Tibial artery (tissue), 4 donors: ENCODE results near the gene YIF1A.

Experiments used
- DNase-seq, 2 donors: peaks; one replicate each; pipeline ENCODE4 v3.0.0-alpha.2; 2019
- H3K27ac ChIP-seq, 2 donors: fragments of 200-600 bp; sonication (generic) in 1 of 2; 1 replicate in 1 of 2; 2 replicates in 1 of 2; pipeline ENCODE4 v1.5.1; 2018 to 2019; ENCODE audit warnings: mild to moderate bottlenecking in 1 of 2
- H3K27me3 ChIP-seq, 2 donors: fragments of 200-600 bp; sonication (generic) in 1 of 2; one replicate each; pipeline versions ENCODE4 v1.5.1 to v1.6.0; 2016 to 2019
- H3K36me3 ChIP-seq, 3 donors: fragments of 200-600 bp; sonication (generic) in 2 of 3; one replicate each; pipeline ENCODE4 v1.5.1; 2016 to 2019; ENCODE audit warnings: mild to moderate bottlenecking in 2 of 3
- H3K4me1 ChIP-seq, 4 donors: fragments of 200-600 bp; sonication (generic) in 2 of 4; 1 replicate in 3 of 4; 2 replicates in 1 of 4; pipeline ENCODE4 v1.5.1; 2016 to 2019
- H3K4me3 ChIP-seq, 2 donors: fragments of 200-600 bp; sonication (generic) in 1 of 2; 1 replicate in 1 of 2; 2 replicates in 1 of 2; pipeline ENCODE4 v1.5.1; 2018 to 2019; ENCODE audit warnings: mild to moderate bottlenecking in 2 of 2
- H3K9me3 ChIP-seq, 3 donors: fragments of 200-600 bp; sonication (generic) in 1 of 3; one replicate each; pipeline ENCODE4 v1.5.1; 2016 to 2019
- intact Hi-C: fragments of 100-400 bp; cut with DNase I; formaldehyde crosslinking; loops from one replicate; pipeline ENCODE4 v1.15.0; 2023; ENCODE audit warnings: low total_unique reads
- TF ChIP-seq, protein P1 (sequence below), 2 experiments: fragments of 200-600 bp in 1 of 2; fragments of 450-650 bp in 1 of 2; IDR thresholded peaks; one replicate each; pipeline ENCODE4 v1.5.1; 2017 to 2019; ENCODE audit warnings: antibody characterized with exemption in 2 of 2, mild to moderate bottlenecking in 1 of 2, moderate library complexity in 1 of 2

The YIF1A gene

DNA sequence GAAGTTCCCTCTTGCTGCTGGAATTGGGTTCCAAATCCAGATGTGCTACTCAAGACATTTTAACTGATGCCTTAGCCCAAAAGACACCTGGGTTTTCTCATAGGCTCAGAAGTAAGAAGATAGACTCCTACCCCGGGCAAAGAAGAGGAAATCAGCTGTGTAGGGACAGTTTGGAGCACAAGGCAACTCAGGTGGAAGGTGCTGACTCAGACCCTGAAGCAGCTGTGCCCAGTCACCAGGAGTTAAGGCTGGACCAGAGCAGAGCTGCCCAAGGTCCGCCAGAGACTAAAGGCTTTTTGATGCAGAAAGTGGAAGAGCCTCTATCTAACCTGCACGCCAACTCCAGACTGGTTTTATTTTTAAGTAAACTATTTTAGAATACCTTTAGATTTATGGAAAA is 41.1 kb downstream of the YIF1A start:
- TF ChIP-seq, protein P1, sequence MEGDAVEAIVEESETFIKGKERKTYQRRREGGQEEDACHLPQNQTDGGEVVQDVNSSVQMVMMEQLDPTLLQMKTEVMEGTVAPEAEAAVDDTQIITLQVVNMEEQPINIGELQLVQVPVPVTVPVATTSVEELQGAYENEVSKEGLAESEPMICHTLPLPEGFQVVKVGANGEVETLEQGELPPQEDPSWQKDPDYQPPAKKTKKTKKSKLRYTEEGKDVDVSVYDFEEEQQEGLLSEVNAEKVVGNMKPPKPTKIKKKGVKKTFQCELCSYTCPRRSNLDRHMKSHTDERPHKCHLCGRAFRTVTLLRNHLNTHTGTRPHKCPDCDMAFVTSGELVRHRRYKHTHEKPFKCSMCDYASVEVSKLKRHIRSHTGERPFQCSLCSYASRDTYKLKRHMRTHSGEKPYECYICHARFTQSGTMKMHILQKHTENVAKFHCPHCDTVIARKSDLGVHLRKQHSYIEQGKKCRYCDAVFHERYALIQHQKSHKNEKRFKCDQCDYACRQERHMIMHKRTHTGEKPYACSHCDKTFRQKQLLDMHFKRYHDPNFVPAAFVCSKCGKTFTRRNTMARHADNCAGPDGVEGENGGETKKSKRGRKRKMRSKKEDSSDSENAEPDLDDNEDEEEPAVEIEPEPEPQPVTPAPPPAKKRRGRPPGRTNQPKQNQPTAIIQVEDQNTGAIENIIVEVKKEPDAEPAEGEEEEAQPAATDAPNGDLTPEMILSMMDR (IDR thresholded peaks at IDR 0.05): no peak
- no peak overlapping the region for H3K4me3 ChIP-seq
- H3K27me3 ChIP-seq: no peaks in the 10 kb centered on the region
- intact Hi-C loops: no loop called here
- DNase-seq: no peak
- H3K4me1 ChIP-seq: no peaks in the 10 kb centered on the region
- H3K27ac ChIP-seq: no peak overlapping the region
- H3K36me3 ChIP-seq: peaks cover 0 to 69% (median 18%) of the 10 kb centered on the region in 3 donors
- H3K9me3 ChIP-seq: no peaks in the 10 kb centered on the region

DNA sequence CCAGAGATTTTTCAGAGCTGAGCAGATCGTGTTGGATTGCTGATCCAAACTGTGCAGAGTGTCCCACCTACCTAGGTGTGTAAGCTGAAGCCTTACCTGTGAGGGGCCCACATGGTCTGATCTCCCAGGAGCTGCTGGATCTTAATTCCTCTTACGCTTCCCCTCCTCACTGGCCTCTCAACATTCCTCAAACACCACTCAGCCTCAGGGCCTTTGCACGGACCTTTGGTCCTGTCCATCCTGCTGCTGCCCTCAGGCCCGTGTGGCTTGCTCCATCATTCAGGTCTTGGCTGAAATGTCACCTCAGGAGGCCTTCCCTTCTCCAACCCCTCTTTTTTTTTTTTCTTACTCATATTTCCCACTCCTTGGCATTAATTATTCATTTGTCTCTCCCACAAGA is 41.6 kb downstream of the YIF1A start:
- TF ChIP-seq, protein P1 (IDR thresholded peaks at IDR 0.05): no peak
- no peak overlapping the region for H3K27ac ChIP-seq
- peaks cover 2 to 75% (median 24%) of the 10 kb centered on the region in 3 donors for H3K36me3 ChIP-seq
- no peaks in the 10 kb centered on the region for H3K9me3 ChIP-seq
- H3K4me3 ChIP-seq: no peak overlapping the region
- no peak for DNase-seq
- no peaks in the 10 kb centered on the region for H3K4me1 ChIP-seq
- H3K27me3 ChIP-seq: no peaks in the 10 kb centered on the region
- intact Hi-C loops: no loop called here

DNA sequence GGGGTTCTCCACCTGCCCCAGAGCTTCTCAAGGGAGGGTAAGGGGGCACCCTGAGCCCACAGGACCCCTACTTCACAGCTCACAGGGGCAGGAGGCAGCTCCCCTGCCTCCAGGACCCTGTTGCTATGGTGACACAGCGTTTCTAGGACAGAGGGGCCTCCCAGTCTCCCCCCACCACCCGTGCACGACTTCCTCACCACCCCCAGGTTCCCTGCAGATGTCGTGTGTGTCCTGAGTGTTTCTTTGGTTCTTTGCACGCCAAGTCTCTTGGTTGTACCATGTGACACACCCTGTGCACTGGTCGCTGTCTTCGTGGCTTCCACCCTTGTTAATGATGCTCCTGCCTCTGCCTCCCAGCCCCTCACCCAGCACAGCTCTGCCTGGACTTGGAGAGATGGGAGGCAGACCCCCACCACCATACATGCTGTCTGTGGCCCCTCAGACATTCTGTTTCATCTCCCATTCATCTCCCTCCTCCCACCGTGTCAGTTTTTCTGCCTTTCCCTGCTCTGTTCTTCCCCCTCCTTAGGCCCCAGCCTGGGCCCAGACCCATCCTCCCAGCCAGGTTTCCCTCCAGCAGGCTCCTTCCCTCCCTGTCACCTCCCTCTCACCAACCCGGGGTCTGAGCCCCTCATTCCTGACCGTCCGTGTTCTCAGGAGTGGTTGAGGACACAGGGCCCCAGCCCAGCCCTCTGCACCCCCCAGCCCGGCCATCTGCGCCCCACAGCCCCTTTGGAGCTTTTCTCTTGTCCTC is 45.0 kb downstream of the YIF1A start:
- H3K27me3 ChIP-seq: no peaks in the 10 kb centered on the region
- peaks cover 22 to 93% (median 56%) of the 10 kb centered on the region in 3 donors for H3K36me3 ChIP-seq
- TF ChIP-seq, protein P1 (IDR thresholded peaks at IDR 0.05): no peak
- H3K27ac ChIP-seq: no peak overlapping the region
- H3K4me1 ChIP-seq: no peaks in the 10 kb centered on the region
- H3K9me3 ChIP-seq: no peaks in the 10 kb centered on the region
- no peak for DNase-seq
- no peak overlapping the region for H3K4me3 ChIP-seq
- intact Hi-C loops: no loop called here

DNA sequence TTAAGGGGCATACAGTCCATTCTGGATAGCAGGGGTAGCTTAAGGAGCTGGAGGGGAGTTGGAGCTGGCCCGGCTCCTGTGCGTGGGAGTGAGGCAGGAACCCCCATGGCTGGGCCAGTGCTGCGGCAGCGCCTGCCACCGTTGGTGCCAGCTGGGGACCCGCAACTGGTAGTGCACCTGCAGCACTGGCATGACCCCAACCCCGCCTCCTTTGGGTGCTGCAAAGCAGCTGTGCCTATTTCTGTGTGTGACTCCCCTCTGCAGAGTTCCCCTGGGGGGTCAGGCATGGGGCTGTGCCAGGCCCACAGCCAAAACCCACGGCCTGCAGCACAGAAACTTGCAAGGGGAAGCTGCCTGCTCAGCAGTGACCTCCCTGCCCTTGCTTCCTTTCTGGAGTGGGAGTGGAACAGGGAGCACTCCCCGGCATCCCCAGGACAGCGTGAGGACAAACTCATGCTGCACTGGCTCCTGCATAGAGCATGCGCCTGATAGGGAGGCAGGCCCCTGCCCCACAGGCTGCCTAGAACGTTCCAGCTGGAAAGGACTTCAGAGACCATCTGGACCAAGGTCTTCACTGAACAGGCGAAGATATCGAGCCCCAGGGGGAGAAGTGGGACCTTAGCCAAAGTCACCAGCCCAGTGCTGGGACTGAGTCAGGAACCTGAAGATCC is 46.7 kb downstream of the YIF1A start:
- Histone ChIP-seq H3K36me3 (peaks cover 28 to 98% (median 73%) of the 10 kb centered on the region in 3 donors), H3K27me3 (no peaks in the 10 kb centered on the region), H3K27ac (no peak overlapping the region), H3K9me3 (no peaks in the 10 kb centered on the region), H3K4me3 (no peak overlapping the region), H3K4me1 (no peaks in the 10 kb centered on the region)
- no peak for DNase-seq
- intact Hi-C loops: no loop called here
- TF ChIP-seq, protein P1 (IDR thresholded peaks at IDR 0.05): no peak

DNA sequence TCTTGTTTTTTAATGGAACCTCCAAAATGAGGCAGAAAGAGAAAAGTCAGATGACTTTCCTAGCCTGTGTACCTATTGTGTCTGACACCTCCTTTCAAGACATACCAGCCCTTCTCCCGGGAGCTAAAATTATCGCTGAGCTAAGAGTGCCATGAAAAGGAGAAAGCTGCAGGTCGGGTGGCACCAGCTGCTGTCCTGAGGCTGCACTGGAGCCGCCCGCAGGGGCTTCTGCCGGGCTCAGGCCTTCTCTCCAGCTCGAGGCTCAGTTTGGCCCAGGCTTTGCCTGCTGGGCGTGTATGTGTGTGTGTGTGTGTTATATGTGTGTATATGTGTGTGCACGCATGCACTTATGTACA is 48.2 kb downstream of the YIF1A start:
- Histone ChIP-seq H3K36me3 (peaks cover 34 to 100% (median 83%) of the 10 kb centered on the region in 3 donors), H3K27me3 (no peaks in the 10 kb centered on the region), H3K27ac (no peak overlapping the region), H3K9me3 (no peaks in the 10 kb centered on the region), H3K4me3 (no peak overlapping the region), H3K4me1 (no peaks in the 10 kb centered on the region)
- no peak for DNase-seq
- intact Hi-C loops: no loop called here
- TF ChIP-seq, protein P1 (IDR thresholded peaks at IDR 0.05): no peak
